Body of pancreas (tissue), 4 donors: ENCODE data around the gene MED13L.

Experiments used
- POLR2A ChIP-seq, 3 donors: fragments of 450-650 bp; IDR thresholded peaks; one replicate each; pipeline ENCODE4 v1.6.1; 2016; ENCODE audit warnings: antibody characterized with exemption in 3 of 3, mild to moderate bottlenecking in 2 of 3
- TF ChIP-seq, protein P1 (sequence below), 7 experiments: fragments of 450-650 bp in 4 of 7; fragments of 200-600 bp in 3 of 7; sonication (generic) in 3 of 7; IDR thresholded peaks; one replicate each; pipeline ENCODE4 v1.5.1; 2016 to 2019; ENCODE audit warnings: antibody characterized with exemption in 7 of 7

GRCh38 chr12:116006141-116006540, 271.4 kb downstream of the MED13L start:
- TF ChIP-seq POLR2A (IDR thresholded peaks at IDR 0.05), result no peak
- TF ChIP-seq, protein P1, sequence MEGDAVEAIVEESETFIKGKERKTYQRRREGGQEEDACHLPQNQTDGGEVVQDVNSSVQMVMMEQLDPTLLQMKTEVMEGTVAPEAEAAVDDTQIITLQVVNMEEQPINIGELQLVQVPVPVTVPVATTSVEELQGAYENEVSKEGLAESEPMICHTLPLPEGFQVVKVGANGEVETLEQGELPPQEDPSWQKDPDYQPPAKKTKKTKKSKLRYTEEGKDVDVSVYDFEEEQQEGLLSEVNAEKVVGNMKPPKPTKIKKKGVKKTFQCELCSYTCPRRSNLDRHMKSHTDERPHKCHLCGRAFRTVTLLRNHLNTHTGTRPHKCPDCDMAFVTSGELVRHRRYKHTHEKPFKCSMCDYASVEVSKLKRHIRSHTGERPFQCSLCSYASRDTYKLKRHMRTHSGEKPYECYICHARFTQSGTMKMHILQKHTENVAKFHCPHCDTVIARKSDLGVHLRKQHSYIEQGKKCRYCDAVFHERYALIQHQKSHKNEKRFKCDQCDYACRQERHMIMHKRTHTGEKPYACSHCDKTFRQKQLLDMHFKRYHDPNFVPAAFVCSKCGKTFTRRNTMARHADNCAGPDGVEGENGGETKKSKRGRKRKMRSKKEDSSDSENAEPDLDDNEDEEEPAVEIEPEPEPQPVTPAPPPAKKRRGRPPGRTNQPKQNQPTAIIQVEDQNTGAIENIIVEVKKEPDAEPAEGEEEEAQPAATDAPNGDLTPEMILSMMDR (IDR thresholded peaks at IDR 0.05), result no peak
